Glutamatergic neuron (in vitro differentiated cells): ENCODE results near the gene UBE2E2. TPM values are rescaled to one million over a fixed set of nuclear protein-coding genes. Genes with fewer than 3 reads are reported as not detected.

Experiments
- DNase-seq: peaks from one replicate; pipeline ENCODE4 v3.0.0; 2022
- H3K27ac Mint-ChIP-seq: one replicate; pipeline ENCODE4 v1.8.0; 2020; ENCODE audit warnings: mild to moderate bottlenecking, mixed read lengths, inconsistent platforms; ENCODE audit not compliant: unreplicated experiment
- H3K27me3 Mint-ChIP-seq: one replicate; pipeline ENCODE4 v1.8.0; 2020; ENCODE audit warnings: mild to moderate bottlenecking, moderate library complexity, mixed read lengths, inconsistent platforms; ENCODE audit not compliant: unreplicated experiment
- H3K36me3 Mint-ChIP-seq: one replicate; pipeline ENCODE4 v1.8.0; 2020; ENCODE audit warnings: mild to moderate bottlenecking, mixed read lengths, inconsistent platforms; ENCODE audit not compliant: unreplicated experiment
- H3K4me1 Mint-ChIP-seq: one replicate; pipeline ENCODE4 v1.8.0; 2020; ENCODE audit warnings: mild to moderate bottlenecking, low read depth, mixed read lengths, inconsistent platforms; ENCODE audit not compliant: unreplicated experiment
- H3K4me3 Mint-ChIP-seq: one replicate; pipeline ENCODE4 v1.8.0; 2020; ENCODE audit warnings: mild to moderate bottlenecking, mixed read lengths, inconsistent platforms; ENCODE audit not compliant: unreplicated experiment
- H3K9me3 Mint-ChIP-seq: one replicate; pipeline ENCODE4 v1.8.0; 2020; ENCODE audit warnings: mild to moderate bottlenecking, moderate library complexity, mixed read lengths, inconsistent platforms; ENCODE audit not compliant: unreplicated experiment
- CTCF ChIP-seq: fragments of 200-600 bp; sonication (generic); IDR thresholded peaks from one replicate; pipeline ENCODE4 v1.5.0; 2021; ENCODE audit not compliant: partially characterized antibody, unreplicated experiment
- total RNA-seq: library from RNA; stranded (reverse); fragmentation: NEBNext Ultra II Directional; extraction: Animal tissue kit (Norgen Biotek cat#: 25700); gene quantifications from one replicate; pipeline ENCODE4 v1.2.1, GENCODE V29; 2021; ENCODE audit not compliant: unreplicated experiment

Gene UBE2E2
- total RNA-seq, 1 donor from 2014 or later, result 40.6 TPM

GRCh38 chr3:23385327-23385726 is 182.2 kb downstream of the UBE2E2 start:
- Mint-ChIP-seq H3K4me3 (no peak overlapping the region), H3K9me3 (no peaks in the 10 kb centered on the region), H3K27me3 (no peaks in the 10 kb centered on the region), H3K27ac (no peak overlapping the region), H3K4me1 (peaks cover 7% of the 10 kb centered on the region), H3K36me3 (no peaks in the 10 kb centered on the region)
- TF ChIP-seq CTCF, result no peak
- DNase-seq, result no peak

GRCh38 chr3:23387286-23387918 is 184.3 kb downstream of the UBE2E2 start:
- no peak for DNase-seq
- no peaks in the 10 kb centered on the region for H3K9me3 Mint-ChIP-seq
- TF ChIP-seq CTCF, result no peak
- H3K27ac Mint-ChIP-seq, result no peak overlapping the region
- no peak overlapping the region for H3K4me3 Mint-ChIP-seq
- H3K27me3 Mint-ChIP-seq, result no peaks in the 10 kb centered on the region
- H3K4me1 Mint-ChIP-seq, result peaks cover 12% of the 10 kb centered on the region
- no peaks in the 10 kb centered on the region for H3K36me3 Mint-ChIP-seq

- H3K27ac Mint-ChIP-seq, result no peak overlapping the region
- no peak for DNase-seq
- TF ChIP-seq CTCF, result no peak
- no peaks in the 10 kb centered on the region for H3K36me3 Mint-ChIP-seq
- peaks cover 12% of the 10 kb centered on the region for H3K4me1 Mint-ChIP-seq
- H3K9me3 Mint-ChIP-seq, result no peaks in the 10 kb centered on the region
- no peak overlapping the region for H3K4me3 Mint-ChIP-seq
- no peaks in the 10 kb centered on the region for H3K27me3 Mint-ChIP-seq
Measured at GRCh38 chr3:23389089-23389488, 186.0 kb downstream of the UBE2E2 start.

- Mint-ChIP-seq H3K36me3 (no peaks in the 10 kb centered on the region), H3K27ac (no peak overlapping the region), H3K9me3 (no peaks in the 10 kb centered on the region), H3K4me3 (no peak overlapping the region), H3K27me3 (no peaks in the 10 kb centered on the region), H3K4me1 (peaks cover 12% of the 10 kb centered on the region)
- TF ChIP-seq CTCF, result no peak
- DNase-seq, result no peak
Measured at GRCh38 chr3:23389686-23390085, 186.6 kb downstream of the UBE2E2 start.

- Mint-ChIP-seq H3K27me3 (no peaks in the 10 kb centered on the region), H3K36me3 (no peaks in the 10 kb centered on the region), H3K4me1 (peaks cover 8% of the 10 kb centered on the region), H3K9me3 (no peaks in the 10 kb centered on the region), H3K4me3 (no peak overlapping the region), H3K27ac (no peak overlapping the region)
- TF ChIP-seq CTCF, result no peak
- no peak for DNase-seq
Measured at GRCh38 chr3:23390446-23390845, 187.3 kb downstream of the UBE2E2 start.
